B cell (primary cell): ENCODE results near the gene TRIB2. TPM values are rescaled to one million over a fixed set of nuclear protein-coding genes. Genes with fewer than 3 reads are reported as not detected.

Experiments
- ATAC-seq: fragments of 200-7000 bp; cut with Tn5 transposase; one replicate; pipeline ENCODE4 v1.10.0; 2021; ENCODE audit warnings: low read depth, mild to moderate bottlenecking, moderate number of reproducible peaks, moderate library complexity
- CTCF ChIA-PET: fragments of 350-600 bp; sonication (Branson Sonifier 250); formaldehyde crosslinking; loops from one replicate; lab custom pipeline; 2021; ENCODE audit warnings: antibody characterized with exemption, inconsistent platforms; lab: Charles Lee
- POLR2A ChIA-PET: fragments of 350-600 bp; sonication (Branson Sonifier 250); formaldehyde crosslinking; loops from one replicate; lab custom pipeline; 2021; ENCODE audit warnings: antibody characterized with exemption; lab: Charles Lee
- DNase-seq: peaks from one replicate; pipeline ENCODE4 v3.0.0; 2013
- H2AFZ ChIP-seq: 2 replicates; pipeline ENCODE4 v1.6.1; 2012; ENCODE audit warnings: mild to moderate bottlenecking, low read depth, low read length; ENCODE audit not compliant: insufficient read depth, poor library complexity, severe bottlenecking
- H3K27ac ChIP-seq, 2 donors: 1 replicate in 1 of 2; 2 replicates in 1 of 2; pipeline ENCODE4 v1.5.1; 2012 to 2013; ENCODE audit warnings: low read length in 2 of 2, mild to moderate bottlenecking in 2 of 2, moderate library complexity in 1 of 2
- H3K27me3 ChIP-seq, 4 experiments: fragments of 200-600 bp in 1 of 4; sonication (generic) in 1 of 4; replicated peaks in 1 of 4; 1 replicate in 2 of 4; 2 replicates in 2 of 4; pipeline versions ENCODE4 v1.6.1 to v1.7.0; 2013 to 2016; ENCODE audit warnings: low read length in 3 of 4, mild to moderate bottlenecking in 2 of 4, mixed read lengths in 1 of 4, moderate library complexity in 1 of 4; ENCODE audit not compliant: insufficient read depth in 4 of 4, control insufficient read depth in 3 of 4; ENCODE audit errors: control extremely low read depth in 1 of 4
- H3K36me3 ChIP-seq, 2 experiments: replicated peaks in 1 of 2; 1 replicate in 1 of 2; 2 replicates in 1 of 2; pipeline versions ENCODE4 v1.6.1 to v1.7.1; 2013; ENCODE audit warnings: low read length in 1 of 2; ENCODE audit not compliant: insufficient read depth in 2 of 2, control insufficient read depth in 1 of 2; ENCODE audit errors: control extremely low read depth in 1 of 2, extremely low read depth in 1 of 2
- H3K4me1 ChIP-seq, 2 donors: fragments of 200-600 bp in 1 of 2; sonication (generic) in 1 of 2; 1 replicate in 1 of 2; 2 replicates in 1 of 2; pipeline versions ENCODE4 v1.5.1 to v1.6.1; 2013 to 2017; ENCODE audit warnings: low read length in 2 of 2; ENCODE audit not compliant: control insufficient read depth in 2 of 2, insufficient read depth in 2 of 2
- H3K4me2 ChIP-seq: replicated peaks from 2 replicates; pipeline ENCODE3; 2012; ENCODE audit warnings: mild to moderate bottlenecking, low read depth, low read length; ENCODE audit not compliant: poor library complexity, severe bottlenecking
- H3K4me3 ChIP-seq, 5 experiments: fragments of 200-600 bp in 1 of 5; sonication (generic) in 1 of 5; 1 replicate in 3 of 5; 2 replicates in 2 of 5; pipeline versions ENCODE4 v1.5.1 to v1.7.0; 2011 to 2016; ENCODE audit warnings: low read length in 4 of 5, mild to moderate bottlenecking in 4 of 5, low read depth in 2 of 5, control low read depth in 1 of 5, moderate library complexity in 1 of 5; ENCODE audit not compliant: insufficient read depth in 1 of 5; ENCODE audit errors: control extremely low read depth in 1 of 5, extremely low read depth in 1 of 5
- H3K79me2 ChIP-seq: fragments of 200-600 bp; sonication (generic); one replicate; pipeline ENCODE4 v1.6.0; 2016; ENCODE audit warnings: low read length; ENCODE audit not compliant: control insufficient read depth, insufficient read depth
- H3K9ac ChIP-seq: fragments of 200-600 bp; sonication (generic); 2 replicates; pipeline ENCODE4 v1.6.1; 2017; ENCODE audit warnings: mild to moderate bottlenecking, low read length, moderate library complexity
- H3K9me3 ChIP-seq, 3 donors: one replicate each; pipeline versions ENCODE4 v1.6.1 to v1.7.1; 2013; ENCODE audit warnings: low read length in 2 of 3; ENCODE audit not compliant: control insufficient read depth in 2 of 3, insufficient read depth in 1 of 3; ENCODE audit errors: control extremely low read depth in 1 of 3
- H4K20me1 ChIP-seq: 2 replicates; pipeline ENCODE4 v1.6.0; 2012; ENCODE audit warnings: mild to moderate bottlenecking, low read length; ENCODE audit not compliant: insufficient read depth, control insufficient read depth, poor library complexity, severe bottlenecking
- H3K27ac Mint-ChIP-seq: one replicate; pipeline ENCODE4 v1.8.0; 2021; ENCODE audit warnings: mixed read lengths
- H3K27me3 Mint-ChIP-seq: one replicate; pipeline ENCODE4 v1.8.0; 2021; ENCODE audit warnings: mixed read lengths
- H3K4me1 Mint-ChIP-seq: one replicate; pipeline ENCODE4 v1.8.0; 2021; ENCODE audit warnings: mixed read lengths
- H3K4me3 Mint-ChIP-seq: one replicate; pipeline ENCODE4 v1.8.0; 2021; ENCODE audit warnings: mixed read lengths
- H3K9me3 Mint-ChIP-seq: one replicate; pipeline ENCODE4 v1.8.0; 2022; ENCODE audit warnings: mixed read lengths; ENCODE audit not compliant: insufficient read depth
- EZH2 ChIP-seq: IDR thresholded peaks from 2 replicates; pipeline ENCODE4 v1.6.1; 2012; ENCODE audit warnings: borderline replicate concordance, low read depth, mild to moderate bottlenecking, moderate library complexity, low read length; ENCODE audit not compliant: insufficient read depth, poor library complexity, severe bottlenecking
- WGBS: methylation state at CpG from one replicate; pipeline ENCODE4 v1.1.5; 2013; ENCODE audit warnings: missing lambda C conversion rate; ENCODE audit not compliant: insufficient coverage; 5-methylcytosine and 5-hydroxymethylcytosine counted together
- intact Hi-C: fragments of 100-400 bp; cut with micrococcal nuclease; formaldehyde crosslinking; loops from one replicate; pipeline ENCODE4 v1.10.0; 2022
- polyA plus RNA-seq: library from polyadenylated mRNA; depleted of rRNA; stranded (reverse); fragments of >200 nt; gene quantifications from 2 replicates; pipeline ENCODE4 v1.2.3, GENCODE V29; 2012
- total RNA-seq, 2 donors: library from RNA; stranded (reverse); fragments of 120-200 nt in 1 of 2; gene quantifications; 1 replicate in 1 of 2; 2 replicates in 1 of 2; pipeline versions ENCODE4 v1.2.3 to v1.2.4, GENCODE V29; 2013 to 2022
- TF ChIP-seq, protein P1 (sequence below): fragments of 200-600 bp; IDR thresholded peaks from one replicate; pipeline ENCODE4 v1.8.0; 2022; ENCODE audit warnings: antibody characterized with exemption, mild to moderate bottlenecking

Gene TRIB2
- total and polyA plus RNA-seq, 2 donors (not counting 1 experiment from before 2014, with no cell fraction given) = 36.3 to 117 TPM

DNA sequence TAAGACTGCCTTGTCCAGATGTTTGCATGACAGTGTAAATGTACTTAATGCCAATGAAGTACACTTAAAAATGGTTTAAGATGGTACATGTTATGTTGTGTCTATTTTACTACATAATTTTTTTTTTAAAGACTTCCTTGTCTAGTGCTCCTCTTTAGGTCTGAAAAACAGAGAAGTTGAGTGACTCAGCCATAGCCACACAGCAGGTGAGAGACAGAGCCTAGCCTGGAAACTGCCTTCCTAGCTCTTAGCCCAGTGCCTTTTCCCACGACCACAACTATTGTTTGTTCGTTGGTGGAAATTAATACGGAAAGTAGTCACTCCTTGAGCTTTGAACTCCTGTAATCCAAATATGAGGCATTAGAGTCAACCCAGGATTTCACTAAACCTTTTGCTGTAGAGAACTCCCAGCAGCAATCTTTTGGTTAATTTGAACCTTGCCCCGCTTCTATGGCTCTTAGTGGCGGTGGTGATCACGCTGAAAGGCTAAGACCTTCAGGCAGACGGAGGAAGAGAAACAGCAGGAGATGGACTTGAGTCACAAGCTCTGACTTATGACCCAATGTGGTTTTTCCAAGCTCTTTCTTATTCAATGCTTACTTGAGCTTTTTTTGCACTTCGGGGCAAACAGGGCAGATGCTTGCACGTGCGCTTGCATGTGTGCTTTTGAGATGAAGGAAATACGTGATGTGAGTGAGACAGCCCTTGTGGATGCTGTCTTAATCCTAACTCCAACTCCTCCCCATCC lies 21.2 kb downstream of the TRIB2 start:
- CTCF ChIA-PET = interaction anchor here (4.3 kb wide), 1 partner anchor 21 kb away, joined by 13 read pairs; the partner anchor contains the start of gene TRIB2
- TF ChIP-seq EZH2 = no peak
- Mint-ChIP-seq H3K27ac (no peak overlapping the region), H3K9me3 (no peaks in the 10 kb centered on the region), H3K4me1 (peaks cover 26% of the 10 kb centered on the region), H3K27me3 (no peaks in the 10 kb centered on the region), H3K4me3 (no peak overlapping the region)
- WGBS = 86% methylated on average over 7 of the region's 11 CpGs
- ATAC-seq (no peak), DNase-seq (no peak)
- Histone ChIP-seq H3K27ac (no peak overlapping the region), H4K20me1 (peaks cover 86% of the 10 kb centered on the region), H3K79me2 (peaks cover 39% of the 10 kb centered on the region), H3K9me3 (no peaks in the 10 kb centered on the region), H3K4me3 (no peak overlapping the region), H3K4me2 (no peak overlapping the region), H3K36me3 (peaks cover 1 to 80% of the 10 kb centered on the region in 2 experiments), H2AFZ (no peak overlapping the region), H3K27me3 (no peaks in the 10 kb centered on the region), H3K4me1 (peaks cover 0 to 3% of the 10 kb centered on the region in 2 donors), H3K9ac (no peak overlapping the region)
- POLR2A ChIA-PET = no interaction called here
- intact Hi-C loops = no loop called here

DNA sequence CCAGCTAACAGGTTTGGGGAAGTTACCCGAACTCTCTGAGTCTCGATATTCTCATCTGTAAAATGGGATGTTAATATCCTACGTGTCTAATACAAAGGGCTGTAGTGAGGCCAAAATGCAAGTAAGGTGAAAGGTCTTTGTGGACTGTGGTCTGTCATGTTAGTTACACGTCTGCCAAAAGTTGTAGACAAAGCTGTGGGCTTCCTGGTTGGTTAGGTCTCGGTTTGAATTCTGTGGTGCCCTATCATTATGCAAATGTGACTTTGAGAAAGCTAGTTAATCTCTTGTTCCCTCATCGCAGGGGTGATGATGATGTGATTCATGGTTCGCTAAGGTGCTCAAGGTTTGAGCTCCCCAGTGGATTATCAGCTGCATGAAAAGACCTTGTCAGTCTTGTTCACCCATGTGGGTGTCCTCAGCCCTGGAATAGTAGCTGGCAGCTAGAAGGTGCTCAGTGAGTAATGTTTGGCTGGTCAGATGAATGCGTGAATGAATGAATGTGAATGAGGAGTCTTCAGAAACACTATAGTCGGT lies 23.1 kb downstream of the TRIB2 start:
- ChIA-PET CTCF (interaction anchor here (1.2 kb wide), 1 partner anchor 11 kb away, joined by 4 read pairs; no protein-coding TSS in a partner anchor), POLR2A (no interaction called here)
- Histone ChIP-seq H3K4me3 (no peak overlapping the region), H3K79me2 (peaks cover 25% of the 10 kb centered on the region), H3K9ac (no peak overlapping the region), H3K4me1 (peaks cover 0 to 3% of the 10 kb centered on the region in 2 donors), H3K27me3 (no peaks in the 10 kb centered on the region), H3K4me2 (no peak overlapping the region), H2AFZ (no peak overlapping the region), H3K9me3 (no peaks in the 10 kb centered on the region), H3K27ac (no peak overlapping the region), H4K20me1 (peaks cover 73% of the 10 kb centered on the region), H3K36me3 (peaks cover 1 to 67% of the 10 kb centered on the region in 2 experiments)
- intact Hi-C loops = no loop called here
- no peaks in the 10 kb centered on the region for H3K9me3 Mint-ChIP-seq
- H3K27me3 Mint-ChIP-seq = no peaks in the 10 kb centered on the region
- H3K4me3 Mint-ChIP-seq = no peak overlapping the region
- no peak for DNase-seq
- TF ChIP-seq, protein P1, sequence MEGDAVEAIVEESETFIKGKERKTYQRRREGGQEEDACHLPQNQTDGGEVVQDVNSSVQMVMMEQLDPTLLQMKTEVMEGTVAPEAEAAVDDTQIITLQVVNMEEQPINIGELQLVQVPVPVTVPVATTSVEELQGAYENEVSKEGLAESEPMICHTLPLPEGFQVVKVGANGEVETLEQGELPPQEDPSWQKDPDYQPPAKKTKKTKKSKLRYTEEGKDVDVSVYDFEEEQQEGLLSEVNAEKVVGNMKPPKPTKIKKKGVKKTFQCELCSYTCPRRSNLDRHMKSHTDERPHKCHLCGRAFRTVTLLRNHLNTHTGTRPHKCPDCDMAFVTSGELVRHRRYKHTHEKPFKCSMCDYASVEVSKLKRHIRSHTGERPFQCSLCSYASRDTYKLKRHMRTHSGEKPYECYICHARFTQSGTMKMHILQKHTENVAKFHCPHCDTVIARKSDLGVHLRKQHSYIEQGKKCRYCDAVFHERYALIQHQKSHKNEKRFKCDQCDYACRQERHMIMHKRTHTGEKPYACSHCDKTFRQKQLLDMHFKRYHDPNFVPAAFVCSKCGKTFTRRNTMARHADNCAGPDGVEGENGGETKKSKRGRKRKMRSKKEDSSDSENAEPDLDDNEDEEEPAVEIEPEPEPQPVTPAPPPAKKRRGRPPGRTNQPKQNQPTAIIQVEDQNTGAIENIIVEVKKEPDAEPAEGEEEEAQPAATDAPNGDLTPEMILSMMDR = no peak
- no peak for TF ChIP-seq EZH2
- peak overlapping the region; percentile 38 for H3K27ac Mint-ChIP-seq
- 79% methylated on average over 9 of the region's 9 CpGs for WGBS
- H3K4me1 Mint-ChIP-seq = peaks cover 23% of the 10 kb centered on the region
- ATAC-seq = no peak
